A673 (cell line): Measurements from ENCODE around the gene UBE2E1.

Source experiments
- CTCF ChIP-seq: fragments of 300-800, 200-600 bp; sonication (generic); conservative IDR thresholded peaks from 2 replicates; pipeline ENCODE4 v1.5.1; 2017; ENCODE audit warnings: low read depth, mild to moderate bottlenecking, antibody characterized with exemption, low read length, moderate library complexity, mixed read lengths
- EZH2 ChIP-seq: fragments of 200-600 bp; sonication (generic); IDR thresholded peaks from 2 replicates; pipeline ENCODE4 v1.6.1; 2017; ENCODE audit warnings: borderline replicate concordance, low read depth, mild to moderate bottlenecking, mixed read lengths, antibody characterized with exemption, low read length; ENCODE audit not compliant: poor library complexity, severe bottlenecking

DNA sequence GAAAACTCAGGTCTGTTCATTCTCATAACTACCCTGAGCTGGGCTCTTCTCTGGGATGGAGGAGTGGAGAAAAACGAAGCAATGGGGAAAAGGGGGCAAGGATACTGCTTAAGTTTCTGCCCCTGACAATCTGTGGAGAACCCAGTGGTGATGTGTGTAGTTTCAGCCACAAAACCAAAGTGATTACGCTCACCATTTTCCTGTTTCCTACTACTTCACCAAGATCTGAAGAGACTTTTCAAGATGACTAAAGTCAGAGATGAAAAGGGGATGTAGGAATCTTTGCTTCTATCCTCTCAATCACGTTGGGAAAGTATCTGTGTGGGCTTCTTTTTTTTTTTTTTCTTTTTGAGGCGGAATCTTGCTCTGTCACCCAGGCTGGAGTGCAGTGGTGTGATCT, 8.3 kb upstream of the UBE2E1 start:
- TF ChIP-seq CTCF (no peak), EZH2 (no peak)
